Measurements from ENCODE around the gene ATP8A2. TPM values are rescaled to one million over a fixed set of nuclear protein-coding genes. Genes with fewer than 3 reads are reported as not detected.

The ATP8A2 gene
- total and polyA plus RNA-seq, 2 of the 8 experiments (the other 6 are each of a cell fraction or from before 2014, with no cell fraction given), result 2.4 to 8.3 TPM

DNA sequence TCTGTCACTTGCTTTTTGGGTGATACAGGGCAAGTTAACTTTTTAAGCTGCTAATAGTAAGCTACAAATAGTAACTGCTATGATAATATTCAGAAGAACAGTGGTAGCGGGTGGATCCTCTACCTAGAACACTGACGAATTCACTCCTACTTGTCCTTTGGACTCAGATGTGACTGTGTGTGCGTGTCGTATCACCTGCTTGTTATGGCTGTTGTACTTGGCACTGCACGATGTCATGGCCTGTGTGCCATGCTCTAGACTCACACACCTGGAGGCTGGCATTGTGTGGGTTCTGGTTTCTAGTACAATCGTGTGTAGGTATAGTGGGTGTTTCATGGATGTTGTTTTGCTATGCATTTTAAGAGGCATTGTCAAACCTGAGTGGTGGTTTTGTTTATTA is 130.8 kb downstream of the ATP8A2 start (continued):
- TF ChIP-seq KDM1A (IDR thresholded peaks at IDR 0.05; ENCODE audit: borderline replicate concordance, low read length) (no peak), PHF8 (conservative IDR thresholded peaks at IDR 0.05; ENCODE audit: low read depth, low read length) (no peak), ASH2L (IDR thresholded peaks at IDR 0.05; ENCODE audit: low read length) (no peak), BRCA1 (IDR thresholded peaks at IDR 0.05; ENCODE audit: low read depth, low read length) (no peak), TAF1 (IDR thresholded peaks at IDR 0.05; ENCODE audit: low read depth, low read length) (no peak), SRF (IDR thresholded peaks at IDR 0.05; ENCODE audit: low read depth, low read length) (no peak)

Data from H1 (cell line).